Nephron progenitor cell (in vitro differentiated cells): ENCODE results near the gene KLHL36.

Experiments
- DNase-seq: peaks from one replicate; pipeline ENCODE4 v3.0.0; 2021
- H3K27ac Mint-ChIP-seq: 2 replicates; pipeline ENCODE4 v1.8.0; 2021; ENCODE audit warnings: mild to moderate bottlenecking, moderate library complexity, mixed read lengths
- H3K27me3 Mint-ChIP-seq: 2 replicates; pipeline ENCODE4 v1.8.0; 2021; ENCODE audit warnings: mild to moderate bottlenecking, low read depth, mixed read lengths; ENCODE audit not compliant: poor library complexity
- H3K36me3 Mint-ChIP-seq: 2 replicates; pipeline ENCODE4 v1.8.0; 2021; ENCODE audit warnings: low read depth, mixed read lengths
- H3K4me1 Mint-ChIP-seq: 2 replicates; pipeline ENCODE4 v1.8.0; 2021; ENCODE audit warnings: mixed read lengths
- H3K4me3 Mint-ChIP-seq: 2 replicates; pipeline ENCODE4 v1.8.0; 2021; ENCODE audit warnings: mild to moderate bottlenecking, moderate library complexity, mixed read lengths
- H3K9me3 Mint-ChIP-seq: 2 replicates; pipeline ENCODE4 v1.8.0; 2021; ENCODE audit warnings: mild to moderate bottlenecking, moderate library complexity, mixed read lengths
- CTCF ChIP-seq: fragments of 200-600 bp; sonication (generic); IDR thresholded peaks from 2 replicates; pipeline ENCODE4 v1.5.0; 2021; ENCODE audit warnings: antibody characterized with exemption

Gene KLHL36

GRCh38 chr16:84660973-84661372 is 12.7 kb downstream of the KLHL36 start:
- H3K27ac Mint-ChIP-seq = no peak overlapping the region
- no peak overlapping the region for H3K4me3 Mint-ChIP-seq
- H3K27me3 Mint-ChIP-seq = peaks cover 3% of the 10 kb centered on the region
- H3K36me3 Mint-ChIP-seq = peaks cover 37% of the 10 kb centered on the region
- peaks cover 39% of the 10 kb centered on the region for H3K4me1 Mint-ChIP-seq
- no peak for TF ChIP-seq CTCF
- H3K9me3 Mint-ChIP-seq = no peaks in the 10 kb centered on the region
- DNase-seq = no peak

GRCh38 chr16:84661418-84662060 is 13.2 kb downstream of the KLHL36 start:
- peaks cover 39% of the 10 kb centered on the region for H3K4me1 Mint-ChIP-seq
- H3K9me3 Mint-ChIP-seq = no peaks in the 10 kb centered on the region
- no peak overlapping the region for H3K27ac Mint-ChIP-seq
- no peak overlapping the region for H3K4me3 Mint-ChIP-seq
- H3K27me3 Mint-ChIP-seq = peaks cover 3% of the 10 kb centered on the region
- peaks cover 37% of the 10 kb centered on the region for H3K36me3 Mint-ChIP-seq
- no peak for DNase-seq
- TF ChIP-seq CTCF = no peak

GRCh38 chr16:84662471-84662870 is 14.2 kb downstream of the KLHL36 start:
- H3K27ac Mint-ChIP-seq = no peak overlapping the region
- DNase-seq = no peak
- peaks cover 35% of the 10 kb centered on the region for H3K36me3 Mint-ChIP-seq
- peaks cover 39% of the 10 kb centered on the region for H3K4me1 Mint-ChIP-seq
- H3K4me3 Mint-ChIP-seq = no peak overlapping the region
- TF ChIP-seq CTCF = no peak
- peaks cover 3% of the 10 kb centered on the region for H3K27me3 Mint-ChIP-seq
- H3K9me3 Mint-ChIP-seq = no peaks in the 10 kb centered on the region

- H3K27ac Mint-ChIP-seq = no peak overlapping the region
- no peak for TF ChIP-seq CTCF
- H3K4me3 Mint-ChIP-seq = no peak overlapping the region
- peaks cover 26% of the 10 kb centered on the region for H3K36me3 Mint-ChIP-seq
- no peak for DNase-seq
- peaks cover 36% of the 10 kb centered on the region for H3K4me1 Mint-ChIP-seq
- peaks cover 7% of the 10 kb centered on the region for H3K27me3 Mint-ChIP-seq
- H3K9me3 Mint-ChIP-seq = no peaks in the 10 kb centered on the region
Observed at GRCh38 chr16:84663433-84664101, 15.3 kb downstream of the KLHL36 start.

GRCh38 chr16:84665359-84665758 is 17.0 kb downstream of the KLHL36 start:
- Mint-ChIP-seq H3K4me3 (no peak overlapping the region), H3K27me3 (peaks cover 7% of the 10 kb centered on the region), H3K4me1 (peaks cover 25% of the 10 kb centered on the region), H3K27ac (no peak overlapping the region), H3K36me3 (peaks cover 9% of the 10 kb centered on the region), H3K9me3 (no peaks in the 10 kb centered on the region)
- no peak for DNase-seq
- TF ChIP-seq CTCF = no peak

- no peak overlapping the region for H3K27ac Mint-ChIP-seq
- no peak for TF ChIP-seq CTCF
Observed at GRCh38 chr16:84665843-84666242, 17.5 kb downstream of the KLHL36 start.

More at GRCh38 chr16:84665843-84666242, 17.5 kb downstream of the KLHL36 start:
- no peak overlapping the region for H3K4me3 Mint-ChIP-seq
- peaks cover 7% of the 10 kb centered on the region for H3K36me3 Mint-ChIP-seq
- no peaks in the 10 kb centered on the region for H3K9me3 Mint-ChIP-seq
- H3K4me1 Mint-ChIP-seq = peaks cover 25% of the 10 kb centered on the region
- no peak for DNase-seq
- peaks cover 7% of the 10 kb centered on the region for H3K27me3 Mint-ChIP-seq
